A549 (cell line): ENCODE results near the gene DHX34. TPM values are rescaled to one million over a fixed set of nuclear protein-coding genes. Genes with fewer than 3 reads are reported as not detected.

Source experiments
- ATAC-seq, 2 experiments: fragments of 200-7000 bp in 1 of 2; fragments of >200 bp in 1 of 2; cut with Nextera tagmentation in 1 of 2; cut with Tn5 transposase in 1 of 2; 3 replicates each; pipeline versions ENCODE4 v1.8.0 to v1.9.1; 2018 to 2020; ENCODE audit warnings: mild to moderate bottlenecking in 1 of 2, moderate library complexity in 1 of 2
- CTCF ChIA-PET: fragments of 300-600 bp; sonication (Branson Sonifier 250); formaldehyde crosslinking; extraction: SDS; loops from one replicate; lab custom pipeline; 2021; ENCODE audit warnings: antibody characterized with exemption, inconsistent platforms; lab: Yijun Ruan, JAX
- POLR2A ChIA-PET: fragments of 350-600 bp; formaldehyde crosslinking; extraction: SDS; loops from one replicate; lab custom pipeline; 2021; ENCODE audit warnings: antibody characterized with exemption, inconsistent platforms; lab: Yijun Ruan, JAX
- DNase-seq, 2 experiments: peaks; one replicate each; pipeline versions ENCODE4 v3.0.0 to v3.0.0-alpha.2; 2011 to 2016; ENCODE audit warnings: low read depth in 1 of 2, low spot score in 1 of 2
- FAIRE-seq: peaks from 2 replicates; lab custom pipeline; 2011; peaks lifted over from hg19 to GRCh38; lab: Jason Lieb, UNC
- H3K27ac ChIP-seq, 2 experiments: fragments of >200 bp; sonication (Bioruptor Twin); formaldehyde crosslinking; 3 replicates each; pipeline ENCODE4 v1.5.1; 2016 to 2017
- H3K4me1 ChIP-seq: fragments of >200 bp; sonication (Bioruptor Twin); formaldehyde crosslinking; 3 replicates; pipeline ENCODE4 v1.6.1; 2016
- H3K4me2 ChIP-seq: fragments of >200 bp; sonication (Bioruptor Twin); formaldehyde crosslinking; 3 replicates; pipeline ENCODE4 v1.6.1; 2016
- H3K4me3 ChIP-seq: fragments of >200 bp; sonication (Bioruptor Twin); formaldehyde crosslinking; 3 replicates; pipeline ENCODE4 v1.5.1; 2016
- H3K9me3 ChIP-seq: fragments of >200 bp; sonication (Bioruptor Twin); formaldehyde crosslinking; 3 replicates; pipeline ENCODE4 v1.6.1; 2016
- ATOH8 ChIP-seq: fragments of 250-450 bp; sonication (Bioruptor Pico); IDR thresholded peaks from 2 replicates; pipeline ENCODE4 v1.5.0; 2020; ENCODE audit warnings: low read depth, mild to moderate bottlenecking, moderate library complexity
- BCL3 ChIP-seq: fragments of >200 bp; sonication (Bioruptor Twin); formaldehyde crosslinking; IDR thresholded peaks from 3 replicates; pipeline ENCODE4 v1.6.1; 2016
- BHLHE40 ChIP-seq: IDR thresholded peaks from 2 replicates; pipeline ENCODE4 v1.6.1; 2012; ENCODE audit warnings: low read depth, low read length, inconsistent platforms
- EHF ChIP-seq: fragments of 250-450 bp; sonication (Bioruptor Pico); IDR thresholded peaks from 2 replicates; pipeline ENCODE4 v1.5.0; 2020; ENCODE audit warnings: mild to moderate bottlenecking
- FOSL2 ChIP-seq, 2 experiments: fragments of 450-650 bp in 1 of 2; fragments of >200 bp in 1 of 2; sonication (Bioruptor Twin) in 1 of 2; formaldehyde crosslinking; IDR thresholded peaks; 2 replicates each; pipeline versions ENCODE4 v1.5.0 to v1.6.1; 2016 to 2020; ENCODE audit warnings: mild to moderate bottlenecking in 1 of 2, moderate library complexity in 1 of 2
- GATA3 ChIP-seq: IDR thresholded peaks from 2 replicates; pipeline ENCODE4 v1.6.1; 2012; ENCODE audit warnings: borderline replicate concordance
- HMGXB4 ChIP-seq: fragments of 250-450 bp; sonication (Bioruptor Pico); IDR thresholded peaks from 2 replicates; pipeline ENCODE4 v1.5.0; 2021; ENCODE audit warnings: mild to moderate bottlenecking, moderate library complexity, borderline replicate concordance
- HOXA7 ChIP-seq: fragments of 250-450 bp; sonication (Bioruptor Pico); IDR thresholded peaks from 2 replicates; pipeline ENCODE4 v1.5.0; 2020; ENCODE audit warnings: mild to moderate bottlenecking, moderate library complexity
- KDM1A ChIP-seq: fragments of 200-600 bp; sonication (generic); IDR thresholded peaks from 2 replicates; pipeline ENCODE4 v1.6.1; 2016; ENCODE audit warnings: low read depth, mild to moderate bottlenecking
- MAX ChIP-seq: IDR thresholded peaks from 2 replicates; pipeline ENCODE4 v1.6.1; 2012
- NR3C1 ChIP-seq: fragments of >200 bp; sonication (Bioruptor Twin); formaldehyde crosslinking; IDR thresholded peaks from 3 replicates; pipeline ENCODE4 v1.6.1; 2017
- PBX3 ChIP-seq: IDR thresholded peaks from 2 replicates; pipeline ENCODE4 v1.6.1; 2012
- POLR2AphosphoS2 ChIP-seq: conservative IDR thresholded peaks from 2 replicates; pipeline ENCODE4 v1.6.1; 2012; ENCODE audit warnings: low read length, improper control_type of control experiment, inconsistent platforms
- RARB ChIP-seq: fragments of 250-450 bp; sonication (Bioruptor Pico); IDR thresholded peaks from 2 replicates; pipeline ENCODE4 v1.8.0; 2021; ENCODE audit warnings: mild to moderate bottlenecking, moderate library complexity
- SREBF2 ChIP-seq: fragments of 450-650 bp; IDR thresholded peaks from 2 replicates; pipeline ENCODE4 v1.6.1; 2014; ENCODE audit warnings: mild to moderate bottlenecking, moderate library complexity
- TFCP2L1 ChIP-seq: fragments of 250-450 bp; sonication (Bioruptor Pico); IDR thresholded peaks from 2 replicates; pipeline ENCODE4 v1.5.0; 2021; ENCODE audit warnings: mild to moderate bottlenecking
- ZNF302 ChIP-seq: fragments of 250-450 bp; sonication (Bioruptor Pico); IDR thresholded peaks from 2 replicates; pipeline ENCODE4 v1.9.0; 2021; ENCODE audit warnings: inconsistent platforms, mild to moderate bottlenecking, moderate library complexity
- ZSCAN20 ChIP-seq: fragments of 250-450 bp; sonication (Bioruptor Pico); IDR thresholded peaks from 2 replicates; pipeline ENCODE4 v1.8.0; 2022; ENCODE audit warnings: mild to moderate bottlenecking, moderate library complexity
- WGBS: methylation state at CpG from one replicate; pipeline ENCODE4 v1.1.6; 2017; ENCODE audit errors: missing lambda C conversion rate; 5-methylcytosine and 5-hydroxymethylcytosine counted together
- polyA plus RNA-seq, 4 experiments: library from polyadenylated mRNA; depleted of rRNA in 3 of 4; stranded (reverse); fragments of >200 nt; fragmentation: RNase III in 1 of 4; extraction: RNeasy Plus Mini Kit Qiagen cat#74134 plus additional on column Dnase treatment in 1 of 4; gene quantifications; 2 replicates in 3 of 4; 3 replicates in 1 of 4; pipeline ENCODE4 v1.2.3, GENCODE V29; 2011 to 2017

The DHX34 gene
- polyA plus RNA-seq, 2 of the 4 experiments (the other 2 are of a cell fraction), result 12.4 to 24.5 TPM

GRCh38 chr19:47421244-47421786 is 72.2 kb downstream of the DHX34 start:
- Histone ChIP-seq H3K4me2 (peak overlapping the region; percentile 61), H3K4me3 (no peak overlapping the region)
- ChIA-PET POLR2A (no interaction called here), CTCF (interaction anchor here (1.5 kb wide), 1 partner anchor 12 kb away, joined by 5 read pairs; no protein-coding TSS in a partner anchor)
- WGBS, result 60% methylated on average over 16 of the region's 16 CpGs
- no peak for FAIRE-seq
- TF ChIP-seq RARB (CRISPR knock-in tag), result no peak
- no peak for TF ChIP-seq FOSL2 (IDR thresholded peaks at IDR 0.05)
- no peak for TF ChIP-seq FOSL2 (CRISPR knock-in tag; IDR thresholded peaks at IDR 0.05)
- TF ChIP-seq EHF, result no peak
- TF ChIP-seq ZNF302 (CRISPR knock-in tag), result no peak
- TF ChIP-seq POLR2AphosphoS2, result no peak
- TF ChIP-seq HMGXB4 (CRISPR knock-in tag), result no peak
- TF ChIP-seq SREBF2, result no peak
- no peak for TF ChIP-seq BCL3
- no peak for TF ChIP-seq GATA3
- TF ChIP-seq, all 56 proteins: peak for 0
- ATAC-seq (no peak), DNase-seq (no peak)
- no peaks in the 10 kb centered on the region for H3K9me3 ChIP-seq
- H3K4me1 ChIP-seq, result peaks cover 46% of the 10 kb centered on the region
- no peak overlapping the region; a peak in 1 of 6 replicates for H3K27ac ChIP-seq

- peak overlapping the region in 1 of 2 experiments; percentile 38; a peak in 2 of 6 replicates for H3K27ac ChIP-seq
- H3K9me3 ChIP-seq, result no peaks in the 10 kb centered on the region
- WGBS, result 29% methylated on average over 22 of the region's 31 CpGs
- peaks cover 46% of the 10 kb centered on the region for H3K4me1 ChIP-seq
- no peak for FAIRE-seq
- H3K4me3 ChIP-seq, result no peak overlapping the region
- POLR2A ChIA-PET, result no interaction called here
- no peak for DNase-seq
- peak overlapping the region; percentile 61 for H3K4me2 ChIP-seq
- ATAC-seq, result 0 out of 6 replicates have a peak, but pooled peaks of 1 of the 2 experiments have one; percentile 4
- TF ChIP-seq POLR2AphosphoS2 (no peak), BHLHE40 (no peak), NR3C1 (no peak), FOSL2 (IDR thresholded peaks at IDR 0.05) (no peak), FOSL2 (CRISPR knock-in tag; IDR thresholded peaks at IDR 0.05) (no peak), MAX (no peak), TFCP2L1 (no peak), HOXA7 (CRISPR knock-in tag) (no peak), RARB (CRISPR knock-in tag) (no peak), ATOH8 (CRISPR knock-in tag) (no peak), ZSCAN20 (CRISPR knock-in tag) (no peak)
- CTCF ChIA-PET, result no interaction called here
Observed at GRCh38 chr19:47421844-47422395, 72.8 kb downstream of the DHX34 start.

- TF ChIP-seq KDM1A (0 out of 2 replicates have a peak, but pooled peaks have one; percentile 32), PBX3 (no peak)
- TF ChIP-seq, all 56 proteins: peak for 1
- FAIRE-seq, result no peak
- H3K4me2 ChIP-seq, result peak overlapping the region; percentile 61
Observed at GRCh38 chr19:47422417-47423163, 73.5 kb downstream of the DHX34 start.

More at GRCh38 chr19:47422417-47423163, 73.5 kb downstream of the DHX34 start:
- no peaks in the 10 kb centered on the region for H3K9me3 ChIP-seq
- POLR2A ChIA-PET, result no interaction called here
- H3K4me1 ChIP-seq, result peaks cover 44% of the 10 kb centered on the region
- CTCF ChIA-PET, result no interaction called here
- no peak for DNase-seq
- 40% methylated on average over 1 of the region's 1 CpG for WGBS
- H3K27ac ChIP-seq, result no peak overlapping the region; a peak in 1 of 6 replicates
- no peak overlapping the region for H3K4me3 ChIP-seq
- ATAC-seq, result no peak
